Measurements from ENCODE around the gene AP4S1.
A peak's percentile ranks its signal among the peaks of the same experiment; 100 is the strongest.
"Not testable (repeated sequence)": the region's sequence is repeated elsewhere in the genome, so short reads cannot be mapped to it uniquely, and the experiment has no call there.

Gene AP4S1

DNA sequence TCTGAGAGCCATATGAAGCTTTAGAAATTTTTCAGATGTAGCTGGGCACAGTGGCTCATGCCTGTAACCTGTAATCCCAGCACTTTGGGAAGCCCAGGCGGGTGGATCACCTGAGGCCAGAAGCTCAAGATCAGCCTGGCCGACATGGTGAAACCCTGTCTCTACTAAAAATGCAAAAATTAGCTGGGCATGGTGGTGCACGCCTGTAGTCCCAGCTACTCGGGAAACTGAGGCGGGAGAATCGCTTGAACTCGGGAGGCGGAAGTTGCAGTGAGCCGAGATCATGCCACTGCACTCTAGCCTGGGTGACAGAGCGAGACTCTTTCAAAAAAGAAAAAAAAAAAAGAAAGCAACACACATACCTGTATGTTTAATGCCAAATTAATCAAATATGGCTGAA, 17.4 kb downstream of the AP4S1 start:
- DNase-seq (ENCODE audit: low read depth), result not testable (repeated sequence)

DNA sequence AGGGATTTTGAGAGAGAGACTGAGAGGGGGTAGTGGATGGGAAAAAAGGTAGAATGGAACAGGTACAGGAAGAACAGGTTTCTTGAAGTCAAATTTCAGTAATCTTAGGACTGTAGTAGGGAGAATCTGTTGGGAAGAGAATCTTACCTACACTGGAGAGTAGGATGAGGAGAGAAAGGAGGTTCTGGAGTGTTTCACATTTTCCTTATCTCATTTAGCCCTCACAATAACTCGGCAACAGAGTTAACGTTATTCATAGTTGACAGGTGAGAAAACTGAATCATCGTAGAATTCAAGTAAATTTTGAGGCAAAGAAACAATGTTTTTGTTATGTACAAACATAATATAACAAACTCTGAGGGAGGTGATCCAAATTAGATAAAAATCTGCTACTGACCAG, 17.9 kb downstream of the AP4S1 start:
- DNase-seq (ENCODE audit: low read depth), result no peak

DNA sequence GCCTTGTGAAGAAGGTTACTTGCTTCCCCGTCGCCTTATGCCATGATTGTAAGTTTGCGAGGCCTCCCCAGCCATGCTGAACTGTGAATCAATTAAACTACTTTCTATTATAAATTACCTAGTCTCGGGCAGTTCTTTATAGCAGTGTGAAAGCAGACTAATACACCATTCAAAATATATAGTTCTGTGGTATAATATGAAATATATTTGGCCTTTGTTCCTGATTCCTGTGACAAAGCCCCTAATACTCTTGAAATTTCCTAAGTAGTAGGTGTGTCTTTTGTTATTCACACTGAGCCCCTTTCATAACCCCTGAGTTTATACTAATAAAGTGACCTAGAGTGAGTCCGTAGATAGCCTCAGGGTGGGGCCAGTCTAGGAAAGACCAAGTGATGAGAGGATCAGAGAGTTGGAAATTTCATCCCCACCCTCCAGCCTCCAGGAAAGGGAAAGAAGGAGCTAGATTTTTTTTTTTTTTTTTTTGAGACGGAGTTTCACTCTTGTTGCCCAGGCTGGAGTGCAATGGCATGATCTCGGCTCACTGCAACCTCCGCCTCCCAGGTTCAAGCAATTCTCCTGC, 20.1 kb downstream of the AP4S1 start:
- no peak for DNase-seq (ENCODE audit: low read depth)

DNA sequence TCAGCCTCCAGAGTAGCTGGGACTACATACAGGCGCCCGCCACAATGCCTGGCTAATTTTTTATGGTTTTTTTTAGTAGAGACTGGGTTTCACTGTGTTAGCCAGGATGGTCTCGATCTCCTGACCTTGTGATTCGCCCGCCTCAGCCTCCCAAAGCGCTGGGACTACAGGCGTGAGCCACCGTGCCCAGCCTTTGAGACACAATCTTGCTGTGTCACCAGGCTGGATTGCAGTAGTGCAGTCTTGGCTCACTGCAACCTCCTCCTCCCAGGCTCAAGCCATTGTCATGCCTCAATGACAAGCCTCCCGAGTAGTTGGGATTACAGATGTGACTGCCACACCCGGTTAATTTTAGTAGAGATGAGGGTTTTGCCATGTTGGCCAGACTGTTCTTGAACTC, 22.1 kb downstream of the AP4S1 start:
- no peak for DNase-seq (ENCODE audit: low read depth)

DNA sequence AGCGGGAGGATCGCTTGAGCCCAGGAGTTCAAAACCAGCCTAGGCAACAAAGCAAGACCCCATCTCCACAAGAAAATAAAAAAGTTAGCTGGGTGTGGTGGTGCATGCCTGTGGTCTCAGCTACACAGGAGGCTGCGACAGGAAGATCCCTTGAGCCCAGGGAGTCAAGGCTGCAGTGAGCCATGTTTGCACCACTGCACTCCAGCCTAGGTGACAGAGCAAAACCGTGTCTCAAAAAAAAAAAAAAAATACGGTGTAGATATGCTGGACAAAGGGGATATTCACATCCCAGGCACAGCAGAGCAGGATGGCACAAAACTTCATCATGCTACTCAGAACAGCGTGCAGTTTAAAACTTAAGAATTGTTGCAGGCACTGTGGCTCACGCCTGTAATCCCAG, 25.6 kb downstream of the AP4S1 start:
- DNase-seq (ENCODE audit: low read depth), result no peak

DNA sequence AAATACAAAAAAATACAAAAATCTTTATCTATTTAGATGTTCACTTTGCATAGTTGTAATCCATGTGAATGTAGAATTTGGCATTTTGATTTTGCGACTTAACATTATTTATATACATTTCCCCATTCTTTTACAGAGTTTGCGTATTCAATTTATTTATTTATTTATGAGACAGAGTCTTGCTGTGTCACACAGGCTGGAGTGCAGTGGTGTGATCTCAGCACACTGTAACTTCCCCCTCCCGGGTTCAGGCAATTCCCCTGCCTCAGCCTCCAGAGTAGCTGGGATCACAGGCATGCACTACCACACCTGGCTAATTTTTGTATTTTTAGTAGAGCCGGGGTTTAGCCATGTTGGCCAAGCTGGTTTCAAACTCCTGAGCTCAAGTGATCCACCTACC, 26.1 kb downstream of the AP4S1 start:
- no peak for DNase-seq (ENCODE audit: low read depth)

DNA sequence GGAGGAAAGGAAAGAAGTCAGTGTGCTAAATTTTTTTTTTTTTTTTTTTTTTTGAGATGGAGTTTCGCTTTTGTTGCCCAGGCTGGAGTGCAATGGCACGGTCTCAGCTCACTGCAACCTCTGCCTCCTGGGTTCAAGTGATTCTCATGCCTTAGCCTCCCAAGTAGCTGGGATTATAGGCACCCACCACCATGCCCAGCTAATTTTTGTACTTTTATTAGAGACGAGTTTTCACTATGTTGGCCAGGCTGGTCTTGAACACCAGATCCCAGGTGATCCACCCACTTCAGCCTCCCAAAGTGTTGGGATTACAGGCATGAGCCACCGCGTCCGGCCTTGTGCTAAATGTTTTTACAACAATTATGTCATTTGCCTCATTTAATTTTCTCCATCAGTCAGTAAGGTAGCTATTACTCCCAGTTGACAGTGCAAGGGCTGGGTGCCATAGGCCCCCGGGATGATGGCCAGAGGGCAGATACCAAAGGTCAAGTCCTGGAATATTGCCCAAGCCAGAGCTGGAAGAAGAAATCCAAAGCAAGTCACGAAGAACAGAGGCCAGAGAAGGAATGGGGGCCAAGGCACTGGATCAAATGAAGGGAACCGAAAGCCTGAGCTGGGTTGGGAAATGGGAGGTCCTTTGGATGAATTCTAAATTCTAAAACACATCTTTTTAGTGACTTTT, 27.6 kb downstream of the AP4S1 start:
- DNase-seq (ENCODE audit: low read depth), result peak; percentile 16

DNA sequence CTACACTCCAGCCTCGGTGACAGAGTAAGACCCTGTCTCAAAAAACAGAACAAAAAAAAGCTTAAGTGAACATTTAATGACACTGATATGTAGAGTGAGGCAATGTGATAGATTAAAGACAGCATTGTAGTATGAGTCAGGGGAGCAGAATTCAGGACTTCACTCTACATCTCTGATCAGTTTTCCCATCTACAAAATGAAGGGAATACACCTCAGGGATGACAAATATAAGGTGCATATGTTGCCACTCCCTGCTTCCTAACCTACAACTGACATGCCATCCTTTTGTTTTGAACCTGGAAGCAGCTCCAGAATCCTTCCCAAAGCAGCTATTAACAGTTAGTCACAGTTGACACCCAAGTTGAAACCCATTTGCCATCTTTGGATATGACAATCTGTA, 31.6 kb downstream of the AP4S1 start:
- DNase-seq (ENCODE audit: low read depth), result no peak

DNA sequence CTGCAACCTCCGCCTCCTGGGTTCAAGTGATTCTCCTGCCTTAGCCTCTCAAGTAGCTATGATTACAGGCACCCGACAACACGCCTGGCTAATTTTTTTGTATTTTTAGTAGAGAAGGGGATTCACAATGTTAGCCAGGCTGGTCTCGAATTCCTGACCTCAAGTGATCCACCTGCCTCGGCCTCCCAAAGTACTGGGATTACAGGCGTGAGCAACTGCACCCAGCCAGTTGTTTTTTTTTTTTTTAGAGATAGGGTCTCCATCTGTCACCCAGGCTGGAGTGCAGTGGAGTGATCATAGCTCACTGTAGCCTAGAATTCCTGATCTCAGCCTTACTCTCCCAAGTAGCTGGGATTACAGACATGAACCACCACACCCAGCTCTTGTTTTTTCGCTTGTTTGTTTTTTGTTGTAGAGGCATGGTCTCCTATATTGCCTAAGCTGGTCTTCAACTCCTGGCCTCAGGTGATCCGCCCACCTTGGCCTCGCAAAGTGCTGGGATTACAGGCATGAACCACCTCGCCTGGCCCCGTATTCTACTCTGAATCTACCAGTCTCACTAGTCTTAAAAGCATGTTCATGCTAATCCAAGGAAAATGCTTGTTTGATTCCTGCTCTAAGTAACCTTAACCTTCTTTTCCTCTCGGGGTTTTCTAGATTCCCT, 32.4 kb downstream of the AP4S1 start:
- no peak for DNase-seq (ENCODE audit: low read depth)

DNA sequence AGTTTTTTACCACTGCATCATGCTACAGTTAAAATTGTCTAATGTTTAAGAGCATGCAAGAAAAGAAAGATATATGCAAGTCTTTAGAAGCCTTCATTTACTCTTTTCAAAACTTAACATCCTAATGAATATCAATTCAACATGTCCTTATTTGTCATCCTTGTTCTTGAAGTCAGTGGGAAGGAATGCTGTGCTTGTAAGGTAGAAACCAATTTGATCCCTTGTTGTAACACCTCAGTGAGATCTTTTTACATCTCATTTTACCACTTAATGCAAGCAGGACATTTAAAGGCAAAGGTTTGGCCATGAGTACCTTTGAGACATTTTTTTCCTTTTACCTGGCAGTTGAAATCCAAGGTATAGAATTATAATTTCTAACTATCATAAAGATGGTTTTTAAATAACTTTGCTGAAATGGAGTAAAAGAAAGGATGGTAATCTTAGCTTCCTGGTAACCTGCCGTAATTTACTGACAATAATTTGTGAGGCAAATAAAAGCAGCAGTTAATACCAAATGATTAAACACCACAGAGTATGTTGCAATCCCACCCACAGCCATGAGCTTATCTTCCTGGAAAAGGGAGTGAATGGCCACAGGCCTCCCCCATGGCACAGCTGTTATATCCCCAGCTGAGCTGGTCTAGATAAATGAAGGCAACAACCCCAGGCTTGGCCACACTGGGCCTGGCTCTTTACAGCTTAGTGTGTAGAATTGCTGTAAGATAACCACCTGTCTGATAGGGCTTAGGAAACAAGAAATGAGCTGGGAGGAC, 33.9 kb downstream of the AP4S1 start:
- DNase-seq (ENCODE audit: low read depth), result peak; percentile 32

DNA sequence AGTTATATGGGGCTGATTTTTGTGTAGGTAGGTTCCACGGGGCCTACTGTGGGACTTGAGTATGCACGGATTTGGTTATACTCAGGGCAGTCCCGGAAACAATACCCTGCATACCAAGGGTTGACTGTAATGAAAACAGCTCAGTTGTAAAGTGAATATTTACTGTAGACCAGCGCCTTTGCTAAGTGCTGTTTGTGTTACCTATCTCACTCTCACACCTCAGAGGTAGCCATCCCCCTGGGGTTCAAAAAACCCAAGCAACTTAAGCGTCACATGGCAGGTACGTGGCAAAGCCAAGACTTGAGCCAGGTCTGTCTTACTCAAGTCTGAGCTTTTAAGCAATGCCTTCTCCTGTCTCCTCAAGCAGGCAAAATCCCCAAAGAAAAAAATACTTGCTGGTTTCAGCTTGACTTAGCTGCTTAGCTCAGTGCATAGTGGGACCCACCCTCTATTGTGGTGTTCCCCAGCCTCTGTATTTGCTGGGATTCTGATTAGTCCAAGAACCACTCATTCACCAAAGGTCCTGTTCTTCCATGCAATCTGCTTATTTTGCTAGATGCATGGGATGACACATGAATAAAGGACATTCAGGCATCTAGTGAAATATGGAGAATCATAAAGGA, 34.9 kb downstream of the AP4S1 start:
- no peak for DNase-seq (ENCODE audit: low read depth)

DNA sequence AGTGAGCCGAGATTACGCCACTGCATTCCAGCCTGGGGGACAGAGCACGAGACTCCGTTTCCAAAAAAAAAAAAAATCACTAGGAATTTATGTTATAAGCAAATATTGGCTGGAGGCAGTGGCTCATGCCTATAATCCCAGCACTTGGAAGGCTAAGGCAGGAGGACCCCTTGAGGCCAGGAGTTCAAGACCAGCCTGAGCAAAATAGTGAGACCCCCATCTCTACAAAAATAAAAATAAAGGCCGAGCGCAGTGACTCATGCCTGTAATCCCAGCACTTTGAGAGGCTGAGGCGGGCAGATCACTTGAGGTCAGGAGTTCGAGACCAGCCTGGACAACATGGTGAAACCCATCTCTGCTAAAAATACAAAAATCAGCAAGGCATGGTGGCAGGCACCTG, 37.5 kb downstream of the AP4S1 start:
- DNase-seq (ENCODE audit: low read depth), result not testable (repeated sequence)

DNA sequence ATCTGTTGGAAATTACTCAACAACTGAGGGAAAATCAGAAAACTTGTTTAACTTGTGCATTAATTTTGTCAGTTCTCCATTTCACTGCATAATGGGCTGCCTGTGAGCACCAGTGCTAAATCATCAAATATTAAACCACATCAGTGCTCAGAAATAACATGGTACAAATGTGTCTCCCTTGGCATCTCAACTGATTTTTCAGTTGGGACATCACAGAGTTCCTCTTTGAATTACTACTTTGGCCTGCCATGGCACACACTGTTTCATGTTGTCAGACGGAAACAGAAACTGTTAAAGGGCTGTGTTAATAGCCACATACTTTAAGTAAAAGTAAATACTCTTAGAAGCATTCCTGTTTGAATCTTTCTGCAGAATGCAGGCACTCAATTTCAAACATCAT, 42.8 kb downstream of the AP4S1 start:
- no peak for DNase-seq (ENCODE audit: low read depth)

DNA sequence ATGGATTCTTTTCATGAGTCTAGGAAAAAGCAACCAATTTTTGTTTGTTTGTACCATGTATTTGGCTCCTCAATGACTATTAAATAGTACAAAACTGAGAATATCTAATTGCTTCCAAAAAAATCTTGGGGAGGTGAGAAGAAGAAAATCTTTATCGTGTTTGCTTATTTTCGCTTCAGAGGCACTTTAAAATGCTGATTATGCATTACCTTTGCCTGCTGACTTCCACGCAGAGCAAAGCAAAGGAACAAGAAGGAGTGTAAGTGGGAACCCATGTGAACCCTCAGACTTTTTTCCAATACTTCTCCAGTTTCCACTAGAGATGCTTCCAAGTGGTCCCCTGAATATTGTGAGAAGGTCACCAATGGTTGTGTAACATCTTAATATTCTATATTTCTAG, 43.9 kb downstream of the AP4S1 start:
- DNase-seq (ENCODE audit: low read depth), result no peak

DNA sequence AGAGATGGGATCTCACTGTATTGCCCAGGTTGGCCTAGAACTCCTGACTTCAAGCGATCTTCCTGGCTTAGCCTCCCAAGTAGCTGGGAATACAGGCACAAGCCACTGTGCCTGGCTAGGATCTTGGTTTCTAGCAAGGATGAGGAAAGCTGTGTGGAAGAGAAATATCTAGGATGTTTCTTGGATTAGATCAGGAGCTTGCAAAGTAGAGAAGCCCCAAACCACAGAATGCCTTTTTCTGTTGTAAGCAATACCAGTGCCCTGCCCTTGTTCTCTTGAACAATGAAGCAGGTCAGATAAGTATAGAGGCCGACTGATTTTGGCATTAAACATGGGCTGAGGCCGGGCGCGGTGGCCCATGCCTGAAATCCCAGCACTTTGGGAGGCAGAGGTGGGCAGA, 45.0 kb downstream of the AP4S1 start:
- no peak for DNase-seq (ENCODE audit: low read depth)

DNA sequence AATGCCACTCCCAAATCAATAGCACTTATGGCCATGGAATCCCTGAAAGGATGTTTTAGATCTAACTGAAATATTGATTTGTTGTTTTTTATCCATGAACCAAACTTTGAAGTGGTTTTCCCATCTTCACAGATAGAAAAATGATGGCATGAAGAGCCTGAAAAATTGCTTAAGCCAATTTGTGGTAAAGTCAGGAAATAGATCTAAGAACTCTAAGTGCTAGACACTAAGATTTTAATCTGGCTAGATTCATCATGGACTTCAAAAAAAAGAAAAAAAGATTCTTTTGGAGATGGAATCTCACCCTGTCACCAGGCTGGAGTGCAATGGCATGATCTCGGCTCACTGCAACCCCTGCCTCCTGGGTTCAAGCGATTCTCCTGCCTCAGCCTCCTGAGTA, 45.7 kb downstream of the AP4S1 start:
- DNase-seq (ENCODE audit: low read depth), result no peak

DNA sequence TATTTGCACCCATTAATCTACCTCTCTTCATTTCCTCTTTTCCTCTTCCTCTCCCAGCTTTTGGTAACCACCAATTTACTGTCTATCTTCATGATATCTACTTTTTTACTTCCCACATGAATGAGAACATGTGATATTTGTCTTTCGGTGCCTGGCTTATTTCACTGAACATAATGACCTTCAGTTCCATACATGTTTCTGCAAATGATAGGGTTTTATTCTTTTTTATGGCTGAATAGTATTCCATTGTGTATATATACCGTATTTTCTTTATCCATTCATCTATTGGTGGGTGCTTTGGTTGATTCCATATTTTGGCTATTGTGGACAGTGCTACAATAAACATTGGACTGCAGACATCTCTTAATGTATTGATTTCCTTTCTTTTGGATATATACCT, 49.7 kb downstream of the AP4S1 start:
- DNase-seq (ENCODE audit: low read depth), result no peak

DNA sequence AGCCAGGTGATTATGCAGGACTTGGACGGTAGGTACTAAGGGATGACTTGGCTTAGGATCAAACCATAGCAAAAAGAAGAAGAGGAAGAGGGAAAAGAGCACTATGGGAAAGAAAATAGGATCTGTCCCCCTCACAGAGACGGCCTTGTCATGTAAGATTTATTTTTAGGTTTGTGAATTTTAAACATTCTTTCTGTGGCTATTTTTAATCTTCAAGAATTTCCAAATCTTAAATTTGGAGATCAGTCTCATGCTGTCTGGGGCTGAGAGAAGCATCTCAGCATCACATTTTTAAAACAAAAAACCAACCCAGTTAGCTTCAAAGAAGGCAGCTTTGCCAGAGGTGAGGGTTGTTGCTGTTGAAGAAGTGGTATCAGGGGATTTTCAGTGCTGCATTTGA, 53.3 kb downstream of the AP4S1 start:
- DNase-seq (ENCODE audit: low read depth), result no peak

DNA sequence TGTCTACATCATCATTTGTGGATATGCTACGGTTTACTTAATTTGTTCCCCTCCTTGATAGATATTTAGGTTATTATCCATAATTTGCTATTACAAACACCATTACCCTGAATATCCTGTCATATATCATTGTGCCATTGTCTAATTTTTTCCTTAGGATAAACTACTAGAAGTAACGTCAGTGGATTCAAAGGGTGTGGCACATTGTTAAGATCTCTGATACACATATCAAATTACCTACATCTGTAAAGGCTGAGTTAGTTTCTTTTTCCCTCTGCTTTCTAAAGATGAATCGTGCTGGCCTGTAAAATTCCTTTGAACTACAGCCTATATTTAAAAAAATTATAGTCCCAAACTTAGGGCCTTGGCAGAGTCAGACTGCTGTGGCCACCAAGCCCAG, 54.6 kb downstream of the AP4S1 start:
- DNase-seq (ENCODE audit: low read depth), result peak; percentile 42

DNA sequence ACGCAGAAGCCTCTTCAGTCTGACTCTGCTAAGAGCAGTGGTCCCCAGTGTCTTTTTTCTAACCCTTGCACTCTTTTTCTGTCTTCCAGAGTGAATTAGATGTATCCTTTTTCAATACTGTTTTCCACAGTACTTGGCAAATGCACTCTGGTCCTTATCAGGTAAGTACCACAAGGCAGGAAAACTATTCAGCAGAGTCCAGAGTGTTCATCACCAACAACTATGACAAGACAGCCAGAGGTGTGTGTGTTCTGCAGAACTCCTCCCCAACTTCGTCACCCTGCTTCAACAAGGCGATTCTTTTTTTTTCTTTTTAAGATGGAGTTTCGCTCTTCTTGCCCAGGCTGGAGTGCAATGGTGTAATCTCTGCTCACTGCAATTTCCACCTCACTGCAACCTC, 55.0 kb downstream of the AP4S1 start:
- no peak for DNase-seq (ENCODE audit: low read depth)

DNA sequence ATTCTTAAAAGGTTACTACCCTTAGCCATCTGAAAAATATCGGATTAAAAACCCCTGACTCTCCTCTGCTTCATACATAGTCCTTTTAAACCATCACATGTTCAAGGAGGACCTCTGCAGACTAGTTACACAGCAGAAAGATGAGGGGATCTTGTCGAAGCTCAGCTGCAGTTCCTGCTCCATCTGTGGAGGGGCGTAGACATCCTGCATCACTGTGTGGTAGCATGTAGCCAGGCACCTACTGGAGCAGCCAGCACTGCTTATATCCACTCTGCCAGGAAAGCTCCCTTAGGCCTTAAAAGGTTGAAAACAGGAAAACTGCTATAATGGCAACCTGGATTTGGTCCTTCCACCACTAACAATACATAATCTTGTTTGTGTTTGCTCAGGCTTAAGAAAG, 58.3 kb downstream of the AP4S1 start:
- no peak for DNase-seq (ENCODE audit: low read depth)

DNA sequence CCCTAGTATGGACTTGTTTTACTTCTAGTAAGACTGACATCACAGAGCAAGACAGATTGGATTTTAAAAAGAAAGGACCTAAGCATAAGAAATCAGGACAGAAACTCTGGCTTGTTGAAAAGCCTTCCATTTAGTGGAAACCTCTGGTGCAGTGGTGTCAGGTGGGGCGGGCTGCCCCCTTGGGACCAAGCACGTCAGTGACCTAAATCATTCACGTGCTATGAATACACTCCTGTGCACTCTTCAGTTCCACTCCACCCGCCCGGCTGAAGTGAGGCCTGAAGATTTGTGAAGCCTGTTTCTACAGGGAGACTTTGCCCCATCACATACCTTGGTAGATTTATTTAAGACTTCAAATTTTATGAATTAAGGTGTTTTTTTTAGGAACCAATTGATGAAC, 58.9 kb downstream of the AP4S1 start:
- DNase-seq (ENCODE audit: low read depth), result no peak

DNA sequence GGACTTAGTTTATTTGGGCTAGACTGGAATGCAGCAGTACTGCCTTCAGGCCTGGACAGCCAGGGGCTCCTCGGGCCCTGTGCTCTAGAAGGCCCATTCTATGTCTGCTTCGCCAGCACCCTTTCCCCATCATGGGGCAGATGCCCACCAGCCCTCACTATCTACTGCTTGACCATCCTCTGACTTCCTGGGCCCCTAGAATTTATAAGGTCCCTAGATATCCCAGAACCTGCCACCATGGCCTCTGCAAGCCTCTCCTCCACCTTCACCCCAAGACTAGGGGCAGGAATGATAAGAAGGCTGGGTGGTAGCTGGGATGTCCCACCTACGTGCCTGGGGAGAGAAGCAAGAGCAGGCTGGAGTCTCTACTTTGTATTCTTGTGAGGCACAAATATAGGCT, 59.6 kb downstream of the AP4S1 start:
- no peak for DNase-seq (ENCODE audit: low read depth)

Measured in fibroblast of the conjunctiva (primary cell).